ENCODE data around the gene MYO5B.
A peak's percentile ranks its signal among the peaks of the same experiment; 100 is the strongest.

Gene MYO5B

DNA sequence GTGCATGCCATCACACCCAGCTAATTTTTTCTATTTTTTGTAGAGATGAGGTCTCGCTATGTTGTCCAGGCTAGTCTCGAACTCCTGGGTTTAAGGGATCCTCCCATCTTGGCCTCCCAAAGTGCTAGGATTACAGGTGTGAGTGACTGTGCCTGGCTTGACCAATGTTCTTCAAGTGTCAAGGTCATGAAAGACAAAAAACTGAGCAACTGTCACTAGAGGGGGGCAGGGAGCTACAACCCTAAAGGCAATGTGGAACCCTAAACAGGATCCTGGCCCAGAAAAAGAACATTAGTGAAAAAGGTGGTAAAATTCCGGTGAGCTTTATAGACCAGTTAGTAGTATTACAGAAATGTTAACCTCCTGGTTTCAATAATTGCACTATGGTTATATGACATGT is 7.3 kb downstream of the MYO5B start:
- no peak for DNase-seq

DNA sequence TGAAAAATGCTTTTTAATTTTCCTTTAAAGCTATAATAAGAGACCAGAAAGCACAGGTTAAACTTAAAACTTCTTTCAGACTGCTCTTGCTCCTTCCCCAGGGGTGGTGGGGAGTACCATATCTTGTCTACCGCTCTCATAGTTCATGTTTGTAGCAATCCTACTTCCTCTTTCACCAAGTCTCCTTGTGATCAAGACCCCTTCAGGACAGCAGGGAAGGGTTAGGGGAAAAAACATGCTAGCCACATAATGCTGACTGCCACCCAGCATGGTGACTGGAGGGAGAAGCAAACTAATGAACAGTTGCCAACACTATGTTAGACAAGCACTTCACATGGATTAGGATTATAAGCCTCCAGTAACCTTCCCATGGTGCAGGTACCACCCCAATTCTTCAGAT is 8.6 kb downstream of the MYO5B start:
- no peak for DNase-seq

DNA sequence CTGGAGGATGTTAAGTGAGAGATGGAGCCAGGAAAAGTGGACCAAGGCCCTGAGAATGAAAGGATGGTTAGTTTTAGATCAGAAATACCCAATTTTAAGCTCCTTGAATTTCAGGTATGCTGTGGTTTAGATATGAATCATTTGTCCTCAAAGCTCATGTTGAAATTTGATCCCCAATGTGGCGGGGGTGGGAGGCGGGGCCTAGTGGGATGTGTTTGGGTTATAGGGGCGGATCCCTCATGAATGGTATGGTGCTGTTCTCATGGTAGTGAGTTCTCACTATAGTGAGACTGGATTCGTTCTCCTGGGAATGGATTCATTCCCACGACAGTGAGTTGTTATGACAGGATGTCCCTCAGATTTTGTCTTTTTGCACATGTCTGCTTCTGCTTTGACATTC is 11.4 kb downstream of the MYO5B start:
- peak; percentile 41 for DNase-seq

DNA sequence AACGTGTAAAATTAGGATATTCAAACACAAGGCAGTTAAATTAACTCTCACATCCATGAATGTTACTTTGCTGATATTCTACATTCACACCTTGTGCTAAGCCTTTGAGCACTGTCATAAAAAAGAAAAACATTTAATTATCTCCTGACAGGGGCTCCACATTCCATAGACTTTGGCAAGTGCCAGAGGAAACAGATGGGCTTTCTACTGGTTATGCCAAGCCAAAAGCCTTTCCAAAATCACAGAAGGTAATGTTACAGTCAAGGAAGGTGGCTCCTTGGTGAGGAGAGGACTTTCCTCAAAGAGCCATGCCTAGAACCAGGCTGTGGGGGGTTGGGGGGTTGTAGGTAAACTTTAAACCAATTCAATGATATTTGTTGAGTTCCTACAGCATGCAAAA is 12.4 kb downstream of the MYO5B start:
- no peak for DNase-seq

DNA sequence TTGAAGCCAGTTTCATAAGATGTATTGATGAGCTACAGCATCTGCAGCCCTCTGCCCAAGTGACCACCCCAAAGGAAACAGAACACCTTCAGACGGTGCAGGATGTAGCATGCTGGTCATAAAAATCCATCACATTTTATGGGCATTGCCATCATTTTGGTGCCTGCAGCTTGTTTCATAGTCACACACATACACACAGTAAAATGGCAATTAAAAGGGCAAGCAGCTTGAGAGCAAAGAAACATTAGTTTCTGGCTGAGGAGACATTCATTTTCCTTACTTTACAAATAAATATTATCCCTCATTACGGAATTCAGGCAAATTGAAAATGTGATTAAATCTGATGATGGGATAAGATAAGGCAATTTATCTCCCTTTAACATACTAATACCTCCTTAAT is 13.4 kb downstream of the MYO5B start:
- DNase-seq = no peak

DNA sequence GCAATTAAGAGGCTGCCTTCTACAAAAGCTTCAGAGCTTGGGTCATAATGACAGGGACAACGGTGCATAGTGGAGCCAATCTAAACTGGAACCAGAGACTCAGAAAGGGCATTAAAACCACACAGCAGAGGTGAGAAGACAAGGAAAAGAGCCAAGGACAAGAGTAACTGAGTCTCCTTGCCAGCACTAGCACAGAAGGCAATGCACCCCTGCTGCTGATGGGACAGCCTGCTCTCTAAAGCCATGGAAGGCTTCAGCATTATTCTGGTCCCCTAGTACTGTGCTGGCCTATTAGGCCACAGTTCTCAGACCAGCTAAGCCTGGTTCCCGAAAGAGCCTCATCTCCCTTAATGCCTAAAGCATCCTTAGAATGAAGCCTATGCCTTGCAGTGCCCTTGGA is 15.5 kb downstream of the MYO5B start:
- DNase-seq = no peak

DNA sequence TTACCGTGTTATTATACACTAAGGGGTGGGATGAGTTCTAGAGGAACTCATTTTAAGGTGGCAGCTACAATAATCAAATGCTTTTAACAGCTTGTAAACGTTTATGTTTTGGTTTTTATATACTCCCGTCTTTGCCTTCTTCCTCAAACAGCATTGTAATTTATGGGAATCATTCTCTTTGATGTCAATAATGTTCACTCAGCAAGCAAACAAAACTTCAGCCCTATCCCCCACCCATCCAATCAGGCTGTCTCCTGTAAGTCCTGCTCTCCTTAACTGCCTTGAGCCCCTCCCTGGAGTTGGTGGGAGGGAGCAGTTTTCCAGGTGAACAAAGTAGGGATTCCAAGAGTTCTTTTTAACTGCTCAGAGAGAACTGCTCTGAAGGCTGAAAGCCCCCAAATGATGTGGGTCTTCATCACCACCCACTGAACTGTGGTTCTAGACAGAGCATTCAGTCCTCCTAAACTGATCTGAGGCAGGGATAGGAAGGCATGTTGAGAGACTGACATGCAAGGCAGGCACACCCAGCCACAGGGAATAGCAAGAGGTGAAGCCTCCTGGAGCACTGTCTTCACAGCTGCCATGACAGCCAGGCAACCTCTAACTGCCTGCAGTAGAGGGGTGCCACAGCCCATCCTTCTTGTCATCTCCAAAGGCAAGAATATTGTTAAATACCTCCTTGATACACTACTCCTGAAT is 17.5 kb downstream of the MYO5B start:
- no peak for DNase-seq

DNA sequence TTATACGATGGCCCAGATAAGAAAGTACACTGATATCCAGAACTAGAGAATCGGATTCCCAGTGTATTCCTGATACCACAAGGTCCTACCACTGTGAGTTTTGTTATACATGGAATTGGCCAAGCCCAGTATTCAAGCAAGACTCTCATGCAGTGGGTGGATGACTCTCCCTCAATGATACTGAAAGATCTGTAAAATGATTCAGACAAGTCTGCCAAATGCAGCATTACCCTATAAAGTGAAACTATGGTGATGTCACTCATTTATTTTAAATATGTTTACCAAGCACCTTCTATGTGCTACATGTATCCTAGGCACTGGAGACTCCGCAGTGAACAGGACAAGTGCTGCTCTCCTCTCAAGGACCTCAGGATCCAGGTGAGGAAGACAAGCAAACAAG is 22.6 kb downstream of the MYO5B start:
- no peak for DNase-seq

DNA sequence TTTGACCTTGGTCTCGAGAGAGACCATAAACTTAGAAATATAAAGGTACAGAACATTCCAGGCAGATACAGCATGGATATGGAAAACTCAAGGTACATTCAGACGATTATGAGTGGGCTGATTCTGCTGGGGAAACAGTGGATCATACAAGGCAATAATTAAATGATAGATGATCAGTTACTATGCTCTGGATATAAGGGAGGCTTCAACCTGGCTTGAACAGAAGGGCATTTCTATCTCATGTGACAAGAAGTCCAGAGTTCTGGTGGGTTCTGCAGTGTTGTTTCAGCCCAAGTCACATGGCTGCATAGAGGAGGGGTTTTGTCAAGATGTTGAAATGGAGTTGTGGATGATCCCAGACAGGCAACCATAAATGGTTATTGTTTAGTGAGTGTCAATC is 23.5 kb downstream of the MYO5B start:
- no peak for DNase-seq

DNA sequence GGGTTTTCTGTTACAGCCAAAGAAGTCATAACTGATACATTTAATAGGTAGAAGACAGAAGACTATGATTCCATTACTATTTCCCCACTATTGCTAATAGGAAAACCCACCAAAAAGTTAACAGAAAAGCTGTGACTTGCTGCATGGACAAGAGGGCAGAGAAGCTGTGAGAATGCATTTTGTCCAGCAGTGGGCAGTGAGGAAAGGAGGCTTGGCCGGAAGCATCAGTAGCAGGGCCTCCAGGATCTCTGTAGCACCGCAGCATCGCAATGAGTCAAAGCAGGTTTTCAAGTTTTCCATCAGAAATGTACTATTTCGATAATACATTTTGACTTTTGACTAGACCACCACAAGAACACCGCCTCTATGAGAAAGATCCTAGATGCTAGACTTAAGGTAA is 24.9 kb downstream of the MYO5B start:
- DNase-seq = no peak

DNA sequence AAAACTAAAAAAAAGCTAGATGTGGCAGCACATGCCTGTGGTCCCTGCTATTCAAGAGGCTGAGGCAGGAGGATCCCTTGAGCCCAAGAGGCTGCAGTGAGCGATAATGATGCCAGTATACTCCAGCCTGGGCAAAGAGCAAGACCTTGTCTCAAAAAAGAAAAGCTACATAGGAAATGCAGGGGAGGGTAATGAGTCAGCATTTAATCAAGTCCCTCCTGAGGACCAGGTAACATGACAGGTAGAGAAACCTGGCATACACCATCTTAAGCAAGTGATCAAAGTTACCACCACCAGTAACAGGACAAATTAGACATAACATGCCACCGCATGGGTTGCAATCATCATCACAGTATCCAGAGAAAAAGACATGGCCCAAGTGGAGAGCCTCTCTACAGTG is 25.8 kb downstream of the MYO5B start:
- no peak for DNase-seq

DNA sequence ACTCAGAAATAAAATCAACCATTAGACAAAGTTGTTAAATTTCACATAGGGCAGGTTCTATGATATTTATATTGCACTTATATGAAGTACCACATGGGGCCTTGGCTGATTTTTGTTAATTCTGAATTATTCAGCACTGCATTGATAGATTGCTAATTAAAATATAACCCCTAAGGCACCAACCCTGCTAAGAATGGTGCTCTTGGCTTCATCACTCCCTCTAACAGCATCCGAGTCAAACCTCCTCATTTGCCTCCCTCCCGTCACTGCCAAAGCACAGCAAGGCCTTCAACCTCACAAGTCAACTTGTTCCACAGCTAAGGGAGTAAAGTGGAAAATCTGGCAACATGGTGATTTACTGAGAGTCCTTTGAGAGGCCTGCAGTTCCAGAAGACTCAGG is 27.0 kb downstream of the MYO5B start:
- DNase-seq = no peak

DNA sequence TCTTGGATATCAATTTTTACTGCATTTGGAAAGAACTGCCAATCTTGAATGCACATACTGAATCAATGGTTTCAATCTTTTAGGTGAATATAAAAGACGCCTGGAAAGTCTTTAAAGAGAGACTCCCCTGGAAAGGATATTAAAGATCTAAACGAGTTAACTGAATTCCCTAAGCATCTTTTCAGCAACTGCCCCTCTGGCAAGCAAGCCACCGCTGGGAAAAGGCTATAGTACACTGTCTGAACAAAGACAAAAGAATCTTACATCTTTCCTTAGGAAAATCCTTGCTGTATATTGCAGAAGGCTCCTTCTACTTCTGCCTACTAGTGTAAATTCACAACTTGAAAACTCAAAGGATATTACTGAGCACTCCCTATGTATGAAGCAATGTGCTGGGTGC is 28.0 kb downstream of the MYO5B start:
- no peak for DNase-seq

DNA sequence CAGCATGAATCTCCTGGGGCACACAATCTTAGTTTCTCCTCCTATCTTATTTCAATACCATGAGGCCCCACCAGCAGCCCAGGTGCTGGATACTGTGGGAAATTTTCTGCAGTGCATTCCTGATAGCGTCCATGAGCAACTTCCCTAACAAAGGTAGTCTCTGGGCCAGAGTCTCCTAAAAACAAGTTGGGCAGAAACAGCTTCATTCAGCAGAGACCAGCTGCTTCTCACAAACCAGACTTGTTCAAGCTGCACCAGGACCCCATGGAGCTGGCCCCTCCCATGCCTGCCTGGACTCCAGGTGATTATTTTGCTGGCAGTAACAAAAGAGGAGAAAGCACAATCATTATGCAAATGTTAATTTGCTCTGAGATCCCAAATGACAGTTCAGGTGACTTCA is 31.4 kb downstream of the MYO5B start:
- DNase-seq = no peak

DNA sequence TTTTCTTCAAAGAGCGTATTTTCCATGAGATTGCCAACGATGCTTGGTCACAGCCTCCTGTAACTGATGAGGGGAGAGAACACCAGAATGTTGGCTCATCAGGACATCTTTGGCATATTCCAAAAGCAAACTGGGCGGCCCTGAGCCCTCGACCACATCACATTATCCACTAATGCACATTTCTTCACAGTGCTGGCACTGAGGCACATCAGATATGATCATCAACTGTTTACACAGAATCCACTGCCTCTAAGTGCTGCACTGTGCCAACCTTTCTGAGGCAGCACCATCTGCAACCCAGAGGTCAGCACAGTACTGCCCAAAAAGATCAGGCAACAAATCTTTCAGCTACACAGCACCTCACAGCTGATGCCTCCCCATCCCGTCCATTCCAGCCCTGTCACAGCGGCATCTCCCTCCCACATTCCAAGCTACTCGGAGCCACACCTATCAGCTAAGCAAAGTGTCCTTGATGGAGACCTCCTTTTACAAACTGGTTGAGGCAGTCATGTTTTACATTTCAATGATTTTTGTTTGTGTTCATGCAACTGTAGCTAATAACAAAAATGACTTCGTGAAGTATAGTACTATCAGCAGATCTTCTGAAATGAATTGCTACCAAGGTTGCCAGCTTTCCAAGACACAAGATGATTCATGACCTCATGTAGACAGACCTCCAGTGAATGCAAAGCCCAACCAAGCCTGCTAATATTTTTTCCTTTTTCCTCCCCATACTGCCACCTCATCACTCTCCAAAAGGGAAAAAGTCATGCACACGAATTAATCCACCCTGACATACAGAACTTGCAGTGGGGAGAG is 32.3 kb downstream of the MYO5B start:
- DNase-seq = no peak

DNA sequence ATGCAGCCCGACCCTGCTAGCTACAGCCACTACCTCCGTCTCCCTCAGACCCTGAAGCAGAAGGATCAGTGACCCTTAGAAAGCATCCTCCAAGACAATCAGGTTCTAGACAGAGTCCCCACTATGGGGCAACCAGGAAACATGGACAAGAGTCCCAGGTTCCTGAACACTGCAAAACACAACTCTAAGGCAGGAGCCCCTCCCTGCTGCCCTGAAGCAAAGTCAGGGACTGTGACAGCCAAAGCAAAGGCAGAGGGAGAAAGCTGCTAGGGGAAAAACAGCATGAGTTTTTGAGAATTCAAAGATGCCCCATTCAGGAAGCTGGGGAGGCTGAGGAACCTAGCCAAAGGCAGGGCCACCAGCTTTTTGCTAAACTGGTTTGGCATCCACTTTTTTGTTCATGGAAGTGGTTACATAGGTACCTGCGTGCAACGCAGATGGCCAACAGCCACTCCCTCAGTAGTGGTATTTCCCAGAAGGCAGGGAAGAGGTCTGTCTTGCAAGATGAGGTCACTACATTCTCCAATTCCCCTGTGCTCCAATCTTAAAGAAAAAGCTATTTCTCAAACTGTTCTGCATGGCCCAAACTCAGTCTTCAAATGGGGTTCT is 33.2 kb downstream of the MYO5B start:
- no peak for DNase-seq

DNA sequence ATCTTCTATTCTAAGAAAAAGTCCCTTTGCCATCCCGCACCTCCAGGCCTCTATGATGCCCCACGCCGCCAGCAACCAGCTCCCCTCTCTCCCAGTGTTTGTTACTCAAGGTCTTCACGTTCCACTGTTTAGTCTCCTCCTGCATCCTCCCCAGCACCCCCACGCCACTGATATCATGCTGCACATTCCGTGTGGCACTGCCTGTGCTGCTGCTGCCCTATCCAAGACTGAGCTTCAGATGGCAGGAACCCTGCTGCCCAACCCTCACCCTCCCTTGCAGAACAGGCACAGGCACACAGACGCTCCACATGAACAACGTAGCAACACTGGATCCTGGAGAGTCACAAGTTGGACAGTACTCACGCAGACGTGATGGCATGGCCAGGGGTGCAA is 35.3 kb downstream of the MYO5B start:
- DNase-seq = no peak

DNA sequence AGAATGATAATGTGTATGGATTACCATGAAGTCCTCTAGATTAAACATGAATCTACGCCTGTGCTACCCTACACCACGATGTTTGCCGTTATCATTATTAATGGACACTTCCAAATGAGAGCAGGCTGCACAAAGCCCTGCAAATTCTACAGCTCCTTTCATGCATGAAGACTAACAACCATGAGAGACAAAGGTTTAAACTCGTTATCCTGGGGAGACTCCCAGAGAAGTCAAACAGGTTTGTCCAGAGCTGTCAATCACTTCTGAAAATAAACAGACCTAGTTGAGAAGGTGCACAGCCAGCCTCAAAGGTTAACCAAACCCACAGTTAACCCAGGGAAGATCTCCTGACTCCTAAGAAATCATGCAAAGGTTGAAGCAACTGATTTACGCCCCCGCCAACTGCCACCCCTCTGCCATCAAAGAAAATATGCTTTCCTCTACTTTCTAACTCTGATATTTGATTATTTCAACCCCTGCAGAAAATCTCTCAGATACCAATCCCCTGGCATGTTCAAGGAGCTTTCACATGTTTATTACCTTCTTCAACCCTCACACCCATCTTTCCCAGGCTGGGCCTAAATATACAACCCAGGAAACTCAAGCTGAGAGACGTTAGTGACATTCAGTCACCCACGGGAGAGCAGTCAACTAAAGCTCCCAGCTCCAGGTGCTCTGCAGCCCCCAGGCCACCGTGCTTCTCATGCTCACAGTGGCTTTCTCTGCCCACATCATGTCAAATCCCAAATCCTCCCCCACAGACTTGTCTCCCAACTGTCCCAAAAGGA is 35.9 kb downstream of the MYO5B start:
- no peak for DNase-seq

DNA sequence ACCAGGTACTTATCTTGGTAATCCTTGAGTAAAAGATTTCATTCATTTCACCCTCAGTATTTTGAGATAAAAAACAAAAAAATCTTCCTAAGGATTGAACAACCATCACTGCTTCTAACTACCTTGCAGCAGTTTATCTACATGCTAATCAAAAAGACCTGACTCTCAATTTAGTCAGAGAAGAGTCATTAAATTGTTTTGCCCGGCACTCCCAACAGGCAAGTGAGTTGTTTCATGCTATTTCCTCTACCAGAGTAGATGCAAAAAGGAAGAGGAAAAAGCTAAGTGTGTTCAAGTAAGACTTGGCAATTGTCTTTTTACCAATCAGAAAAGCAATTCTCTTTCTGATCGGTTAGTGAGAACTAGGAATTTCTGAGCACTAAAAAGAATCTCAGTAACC is 39.5 kb downstream of the MYO5B start:
- DNase-seq = no peak

DNA sequence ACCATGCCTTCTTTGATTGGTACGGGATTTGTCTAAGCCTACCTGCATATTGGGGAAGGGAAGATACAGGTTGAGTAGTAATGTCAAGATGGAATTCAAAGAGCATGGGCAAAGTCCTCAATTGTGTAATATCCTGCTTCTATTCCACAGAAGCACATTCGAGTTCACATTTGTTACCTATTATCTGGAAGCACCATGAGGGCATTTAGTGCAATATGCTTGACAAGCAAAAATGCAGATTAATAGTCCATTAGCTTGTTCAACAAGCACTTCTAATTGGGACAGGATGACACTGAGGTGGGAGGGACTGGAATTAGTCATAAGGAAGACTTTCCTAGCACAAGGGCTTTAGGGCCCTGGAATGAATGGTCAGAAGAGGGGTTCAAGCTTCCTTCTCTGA is 40.5 kb downstream of the MYO5B start:
- no peak for DNase-seq

DNA sequence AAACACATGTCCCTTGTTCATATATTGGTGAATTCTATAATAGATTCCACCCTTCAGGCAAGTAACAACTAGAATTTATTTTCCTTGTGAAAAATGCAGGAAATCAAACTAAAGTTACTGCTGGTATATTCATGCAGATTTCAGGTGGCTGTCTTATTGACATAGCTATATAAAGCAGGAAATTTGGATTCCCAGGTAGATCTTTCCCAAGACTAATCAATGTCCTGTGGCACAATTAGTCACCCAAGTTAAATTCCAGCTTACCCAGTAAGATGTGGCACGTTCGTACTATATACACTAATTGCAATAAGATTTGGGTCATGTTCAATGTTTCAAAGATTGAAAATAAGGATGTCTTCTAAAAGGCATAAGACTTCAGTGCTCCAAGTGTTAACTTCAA is 42.0 kb downstream of the MYO5B start:
- no peak for DNase-seq

DNA sequence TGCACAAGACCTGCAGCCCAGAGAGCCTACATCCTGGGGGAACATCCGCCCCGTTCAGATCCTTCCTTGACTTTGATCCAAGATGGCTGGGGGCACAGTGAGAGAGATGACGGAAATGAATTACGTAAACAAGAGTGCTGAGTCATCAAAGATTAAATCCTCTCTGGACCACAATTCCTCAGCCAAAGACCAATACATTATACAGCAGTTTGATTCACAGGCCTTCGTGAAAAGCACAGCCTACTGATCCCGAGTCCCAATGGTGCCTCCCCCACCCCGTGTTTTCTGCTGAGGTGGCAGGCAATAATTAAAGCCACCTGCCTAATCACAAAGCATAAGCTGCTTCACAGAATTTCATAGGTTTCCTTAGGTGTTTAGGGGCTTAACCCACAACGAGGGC is 43.0 kb downstream of the MYO5B start:
- peak; percentile 26 for DNase-seq

DNA sequence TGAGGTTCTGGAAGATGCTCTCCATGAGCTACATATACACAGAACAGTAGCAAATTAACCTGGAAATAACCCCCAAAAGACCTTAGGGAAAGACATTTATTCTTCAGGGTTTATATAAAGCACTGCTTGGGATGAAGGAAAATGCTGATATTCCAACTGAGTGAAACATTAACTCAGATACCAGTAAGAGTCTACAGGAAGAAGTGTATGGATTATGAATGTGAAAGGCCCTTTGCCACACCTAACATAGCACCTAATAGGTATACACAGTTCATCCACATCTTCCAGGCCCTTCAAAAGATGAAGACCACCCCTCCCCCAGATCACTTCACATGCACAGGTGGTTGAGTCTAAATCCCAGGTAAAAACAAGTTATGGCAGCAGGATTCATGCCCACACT is 50.4 kb downstream of the MYO5B start:
- no peak for DNase-seq

DNA sequence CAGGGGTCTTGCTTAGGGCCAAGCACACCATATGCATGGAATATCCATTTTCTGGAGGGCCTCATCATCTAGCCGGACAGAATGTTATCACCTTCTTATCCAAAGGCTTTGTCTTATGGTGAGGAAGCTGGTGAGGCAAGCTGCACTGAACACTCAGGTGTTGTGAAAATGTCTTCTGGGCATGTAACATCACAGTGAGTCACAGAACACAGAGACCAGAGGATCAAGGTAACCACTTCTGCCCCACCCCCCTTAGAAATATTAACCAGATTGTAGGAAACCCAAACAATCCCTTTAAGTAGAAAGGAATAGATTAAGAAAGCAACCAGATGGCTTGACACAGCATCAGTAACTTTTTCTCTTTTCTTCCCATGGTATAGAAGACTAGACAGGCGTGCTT is 51.1 kb downstream of the MYO5B start:
- DNase-seq = no peak

Data from fibroblast of upper back skin (primary cell).